Fibroblast of villous mesenchyme (primary cell): Measurements from ENCODE around the gene DAGLA. TPM values are rescaled to one million over a fixed set of nuclear protein-coding genes. Genes with fewer than 3 reads are reported as not detected.

ENCODE experiments used
- DNase-seq: peaks from one replicate; pipeline ENCODE4 v3.0.0-alpha.2; 2010; ENCODE audit warnings: low read depth
- H3K4me3 ChIP-seq: 2 replicates; pipeline ENCODE4 v1.5.1; 2011; ENCODE audit warnings: low read depth, mild to moderate bottlenecking, low read length
- total RNA-seq: library from RNA; depleted of rRNA; stranded (reverse); fragments of >200 nt; gene quantifications from 2 replicates; pipeline ENCODE4 v1.2.3, GENCODE V29; 2012
- TF ChIP-seq, protein P1 (sequence below): IDR thresholded peaks from 2 replicates; pipeline ENCODE4 v1.5.1; 2012; ENCODE audit warnings: low read depth, mild to moderate bottlenecking, low read length; ENCODE audit not compliant: insufficient read depth

Gene DAGLA
- total RNA-seq, 1 donor = 2.2 TPM

DNA sequence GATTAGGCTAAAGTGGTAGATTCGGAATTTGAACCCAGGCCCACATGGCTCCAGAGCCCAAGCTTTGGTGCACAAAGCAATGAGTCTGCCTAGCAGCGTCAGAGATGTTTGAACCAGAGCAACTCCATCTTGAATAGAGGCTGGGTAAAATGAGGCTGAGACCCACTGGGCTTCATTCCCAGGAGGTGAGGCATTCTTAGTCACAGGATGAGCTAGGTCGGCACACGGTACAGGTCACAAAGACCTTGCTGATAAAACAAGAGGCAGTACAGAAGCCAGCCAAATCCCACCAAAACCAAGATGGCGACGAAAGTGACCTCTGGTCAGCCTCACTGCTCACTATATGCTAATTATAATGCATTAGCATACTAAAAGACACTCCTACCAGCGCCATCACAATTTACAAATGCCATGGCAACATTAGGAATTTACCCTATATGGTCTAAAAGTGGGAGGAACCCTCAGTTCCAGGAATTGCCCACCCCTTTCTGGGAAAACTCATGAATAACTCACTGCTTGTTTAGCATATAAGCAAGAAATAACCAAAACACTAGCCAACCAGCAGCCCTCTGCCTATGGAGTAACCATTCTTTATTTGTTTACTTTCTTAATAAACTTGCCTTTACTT, 40.3 kb upstream of the DAGLA start:
- no peak overlapping the region for H3K4me3 ChIP-seq
- TF ChIP-seq, protein P1, sequence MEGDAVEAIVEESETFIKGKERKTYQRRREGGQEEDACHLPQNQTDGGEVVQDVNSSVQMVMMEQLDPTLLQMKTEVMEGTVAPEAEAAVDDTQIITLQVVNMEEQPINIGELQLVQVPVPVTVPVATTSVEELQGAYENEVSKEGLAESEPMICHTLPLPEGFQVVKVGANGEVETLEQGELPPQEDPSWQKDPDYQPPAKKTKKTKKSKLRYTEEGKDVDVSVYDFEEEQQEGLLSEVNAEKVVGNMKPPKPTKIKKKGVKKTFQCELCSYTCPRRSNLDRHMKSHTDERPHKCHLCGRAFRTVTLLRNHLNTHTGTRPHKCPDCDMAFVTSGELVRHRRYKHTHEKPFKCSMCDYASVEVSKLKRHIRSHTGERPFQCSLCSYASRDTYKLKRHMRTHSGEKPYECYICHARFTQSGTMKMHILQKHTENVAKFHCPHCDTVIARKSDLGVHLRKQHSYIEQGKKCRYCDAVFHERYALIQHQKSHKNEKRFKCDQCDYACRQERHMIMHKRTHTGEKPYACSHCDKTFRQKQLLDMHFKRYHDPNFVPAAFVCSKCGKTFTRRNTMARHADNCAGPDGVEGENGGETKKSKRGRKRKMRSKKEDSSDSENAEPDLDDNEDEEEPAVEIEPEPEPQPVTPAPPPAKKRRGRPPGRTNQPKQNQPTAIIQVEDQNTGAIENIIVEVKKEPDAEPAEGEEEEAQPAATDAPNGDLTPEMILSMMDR = no peak
- no peak for DNase-seq

DNA sequence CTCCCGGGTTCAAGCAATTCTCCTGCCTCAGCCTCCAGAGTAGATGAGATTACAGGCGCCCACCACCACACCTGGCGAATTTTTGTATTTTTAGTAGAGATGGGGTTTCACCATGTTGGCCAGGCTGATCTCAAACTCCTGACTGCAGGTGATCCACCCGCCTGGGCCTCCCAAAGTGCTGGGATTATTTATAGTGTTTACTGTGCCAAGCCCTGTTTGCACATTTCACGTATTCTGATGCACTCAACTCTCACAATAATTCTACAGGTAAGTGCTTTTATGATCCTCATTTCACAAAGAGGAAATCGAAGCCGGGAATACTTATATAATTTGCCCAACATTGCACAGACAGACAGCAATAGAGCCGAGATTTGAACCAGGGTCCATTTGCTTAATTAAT, 38.0 kb upstream of the DAGLA start:
- H3K4me3 ChIP-seq = no peak overlapping the region
- no peak for DNase-seq
- TF ChIP-seq, protein P1 = no peak

DNA sequence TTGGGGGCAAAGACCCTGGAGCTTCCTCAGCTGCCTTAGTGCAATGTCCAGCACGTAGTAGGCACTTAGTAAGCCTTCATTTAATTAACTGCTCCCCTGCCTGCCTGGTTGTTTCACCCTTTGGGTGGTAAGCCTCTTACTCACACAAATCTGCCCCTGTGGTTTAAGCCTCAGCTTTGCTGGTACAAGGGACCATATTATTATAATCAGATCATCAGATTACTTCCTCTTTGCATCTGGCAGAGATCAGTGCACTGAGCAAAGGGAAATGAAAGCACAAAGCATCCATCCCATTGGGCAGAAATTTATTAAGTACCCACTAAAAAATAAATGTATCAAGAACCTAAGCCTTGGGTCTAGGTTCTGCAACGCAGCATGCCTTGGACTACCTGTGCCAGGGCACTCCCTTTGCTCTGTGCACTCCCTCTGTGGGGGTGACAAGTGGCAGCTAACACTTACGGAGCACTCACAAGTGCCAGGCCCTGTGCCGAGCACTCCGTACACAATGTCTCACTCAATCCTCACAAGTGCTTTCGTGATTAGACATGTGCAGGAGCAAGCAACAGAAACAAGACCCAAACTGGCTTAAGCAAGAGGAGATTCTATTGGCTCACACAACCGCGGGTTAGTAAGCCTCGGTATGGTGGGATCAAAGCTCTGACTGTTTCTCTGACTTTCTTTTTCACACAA, 34.9 kb upstream of the DAGLA start:
- TF ChIP-seq, protein P1 = no peak
- no peak for DNase-seq
- no peak overlapping the region for H3K4me3 ChIP-seq

DNA sequence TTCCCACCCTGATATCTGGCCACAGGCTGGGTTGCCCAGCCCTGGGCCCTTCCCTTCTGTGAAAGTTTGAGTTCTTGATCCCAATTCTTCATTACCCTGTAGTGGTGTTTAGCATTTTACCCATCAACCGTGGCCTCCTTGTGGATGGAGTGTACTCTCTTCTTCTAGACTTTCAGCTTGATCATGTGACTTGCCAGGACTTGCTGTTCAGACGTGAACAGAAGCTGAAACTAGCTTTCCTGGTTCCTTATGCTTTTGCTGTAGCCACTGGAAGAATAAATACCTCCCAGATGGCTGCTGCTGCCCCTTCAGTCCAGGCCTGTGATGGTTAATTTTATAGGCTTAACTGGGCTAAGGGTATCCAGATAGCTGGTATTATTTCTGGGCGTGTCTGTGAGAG, 32.7 kb upstream of the DAGLA start:
- DNase-seq = no peak
- H3K4me3 ChIP-seq = no peak overlapping the region
- TF ChIP-seq, protein P1 = no peak

DNA sequence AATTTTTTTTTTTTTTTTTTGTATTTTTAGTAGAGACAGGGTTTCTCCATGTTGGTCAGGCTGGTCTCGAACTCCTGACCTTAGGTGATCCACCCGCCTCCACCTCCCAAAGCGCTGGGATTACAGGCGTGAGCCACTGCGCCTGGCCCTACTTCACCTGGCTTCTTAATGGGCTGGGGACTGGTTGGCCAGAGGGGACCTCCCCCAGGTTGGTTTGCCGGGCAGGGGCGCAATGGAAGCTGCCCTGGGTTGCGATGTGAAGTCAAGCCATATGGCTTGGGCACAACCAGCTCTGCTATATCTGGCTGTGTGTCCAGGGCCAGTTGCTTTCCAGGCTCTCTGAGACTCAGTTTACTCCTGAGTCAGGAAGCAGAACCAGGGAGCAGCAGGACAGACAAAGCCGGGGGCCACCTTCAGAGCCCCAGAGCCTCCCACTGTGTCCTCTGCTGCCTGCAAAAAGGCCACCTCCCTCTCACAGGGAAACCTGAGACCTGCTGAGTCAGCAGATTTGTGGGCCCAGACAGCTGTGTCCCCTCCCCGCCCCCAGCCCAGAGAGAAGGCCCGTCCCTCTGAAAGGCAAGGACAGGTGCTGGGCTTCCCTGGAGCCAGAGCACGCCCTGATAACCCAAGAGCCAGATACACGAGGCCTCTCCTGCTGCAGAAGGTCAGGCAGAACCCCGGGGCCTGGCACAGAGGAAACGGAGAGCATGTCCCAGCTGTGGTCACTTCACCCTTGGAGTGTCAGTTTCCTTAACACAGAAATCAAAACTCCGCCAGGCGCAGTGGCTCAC, 29.2 kb upstream of the DAGLA start:
- H3K4me3 ChIP-seq = no peak overlapping the region
- no peak for DNase-seq
- TF ChIP-seq, protein P1 = no peak

DNA sequence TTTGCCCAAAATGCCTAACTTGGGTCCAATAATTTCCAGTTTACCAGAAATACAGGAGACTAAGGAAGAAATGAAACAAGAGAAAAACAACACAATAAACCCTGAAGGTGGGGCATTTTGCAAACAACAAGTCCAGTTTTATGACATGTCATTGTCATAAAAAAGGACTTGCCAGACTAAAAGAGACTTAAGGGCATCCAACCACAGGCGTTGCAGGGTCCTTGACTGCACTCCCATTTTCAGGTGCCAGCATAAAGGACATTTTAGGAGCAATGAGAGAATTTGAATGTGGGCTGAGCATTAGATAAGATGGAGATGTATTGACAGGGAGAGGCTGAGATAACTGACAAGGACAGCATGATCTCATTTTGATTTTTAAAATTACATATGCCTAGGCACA, 28.1 kb upstream of the DAGLA start:
- H3K4me3 ChIP-seq = no peak overlapping the region
- TF ChIP-seq, protein P1 = no peak
- no peak for DNase-seq
